Aorta (tissue), 5 donors: ENCODE results near the gene CCR9. TPM values are rescaled to one million over a fixed set of nuclear protein-coding genes. Genes with fewer than 3 reads are reported as not detected.

Experiments used
- ATAC-seq: fragments of 200-7000 bp; cut with Tn5 transposase; one replicate; pipeline ENCODE4 v1.9.1; 2022; ENCODE audit warnings: moderate library complexity; ENCODE audit not compliant: low FRiP score
- DNase-seq, 2 donors: peaks; one replicate each; pipeline ENCODE4 v3.0.0-alpha.2; 2020
- H3K27ac ChIP-seq, 2 donors: one replicate each; pipeline ENCODE4 v1.5.1; 2013; ENCODE audit warnings: low read length in 2 of 2, mild to moderate bottlenecking in 2 of 2, moderate library complexity in 2 of 2, control low read depth in 1 of 2, inconsistent platforms in 1 of 2, low read depth in 1 of 2
- H3K27me3 ChIP-seq, 2 donors: one replicate each; pipeline ENCODE4 v1.6.1; 2013; ENCODE audit warnings: control low read depth in 1 of 2, low read length in 1 of 2, mild to moderate bottlenecking in 1 of 2, moderate library complexity in 1 of 2; ENCODE audit not compliant: insufficient read depth in 2 of 2, control insufficient read depth in 1 of 2
- H3K36me3 ChIP-seq, 2 donors: one replicate each; pipeline ENCODE4 v1.6.1; 2013; ENCODE audit warnings: control low read depth in 1 of 2, low read length in 1 of 2, mild to moderate bottlenecking in 1 of 2; ENCODE audit not compliant: insufficient read depth in 2 of 2, control insufficient read depth in 1 of 2
- H3K4me1 ChIP-seq, 2 donors: one replicate each; pipeline ENCODE4 v1.6.1; 2013; ENCODE audit warnings: low read length in 2 of 2, control low read depth in 1 of 2, mild to moderate bottlenecking in 1 of 2, moderate library complexity in 1 of 2; ENCODE audit not compliant: insufficient read depth in 2 of 2, control insufficient read depth in 1 of 2
- H3K4me3 ChIP-seq, 2 donors: one replicate each; pipeline ENCODE4 v1.5.1; 2013; ENCODE audit warnings: low read length in 2 of 2, control low read depth in 1 of 2, mild to moderate bottlenecking in 1 of 2
- H3K9me3 ChIP-seq: one replicate; pipeline ENCODE4 v1.6.1; 2013; ENCODE audit warnings: mild to moderate bottlenecking, low read length; ENCODE audit not compliant: control insufficient read depth
- WGBS, 2 donors: extraction: QIAGEN DNeasy Blood & Tissue Kit; methylation state at CpG; one replicate each; pipeline ENCODE4 v1.1.7; 2013; 5-methylcytosine and 5-hydroxymethylcytosine counted together
- intact Hi-C, 2 donors: fragments of 100-400 bp; cut with DNase I; formaldehyde crosslinking; loops; one replicate each; pipeline versions ENCODE4 v1.14.2 to v1.15.0; 2022
- polyA plus RNA-seq, 2 donors: library from polyadenylated mRNA; stranded (reverse); fragments of 200-250 nt; gene quantifications; one replicate each; pipeline ENCODE4 v1.2.3, GENCODE V29; 2013
- total RNA-seq, 2 donors: library from RNA; stranded (reverse); fragmentation: NEBNext Ultra II Directional; extraction: Animal tissue kit (Norgen Biotek cat#: 25700); gene quantifications; one replicate each; pipeline ENCODE4 v1.2.1, GENCODE V29; 2021
- donor health status: healthy with polysubstance abuse.
- donor health status: Bipolar disorder and iron deficiency.
- donor health status: DM: no; HTN: no; CAD: no.
- donor health status: DM: no; HTN: no; CAD: no.
- donor health status: DM: yes; HTN: yes; CAD: no.

Gene CCR9
- total and polyA plus RNA-seq, 4 donors, result 0.25 TPM; not detected in 3

DNA sequence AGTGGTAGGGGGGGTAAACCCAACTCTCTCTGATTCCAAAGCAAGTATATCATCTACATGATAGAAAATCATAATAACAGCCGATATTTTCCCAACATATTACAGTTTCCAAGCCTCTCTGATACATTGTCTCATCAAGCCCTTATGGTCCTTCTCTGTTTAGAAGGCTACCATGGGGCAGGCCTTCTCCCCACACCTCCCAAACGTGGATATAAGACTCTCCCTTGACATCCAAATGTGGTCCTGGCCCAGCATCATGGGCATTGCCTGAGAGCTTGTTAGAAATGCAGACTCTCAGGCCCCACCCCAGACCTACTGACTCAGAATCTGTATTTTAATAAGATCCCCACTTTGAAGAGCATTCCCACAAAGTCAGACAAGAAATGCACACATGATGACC is 17.7 kb upstream of the CCR9 start:
- H3K9me3 ChIP-seq, result peaks cover 2% of the 10 kb centered on the region
- H3K27ac ChIP-seq, result no peak overlapping the region
- no peak for ATAC-seq
- intact Hi-C loops, result no loop called here
- no peaks in the 10 kb centered on the region for H3K36me3 ChIP-seq
- no peaks in the 10 kb centered on the region for H3K27me3 ChIP-seq
- no peak overlapping the region for H3K4me3 ChIP-seq
- no peaks in the 10 kb centered on the region for H3K4me1 ChIP-seq
- no peak for DNase-seq
- 65 to 75% methylated on average over 2 of the region's 2 CpGs for WGBS, 2 donors

DNA sequence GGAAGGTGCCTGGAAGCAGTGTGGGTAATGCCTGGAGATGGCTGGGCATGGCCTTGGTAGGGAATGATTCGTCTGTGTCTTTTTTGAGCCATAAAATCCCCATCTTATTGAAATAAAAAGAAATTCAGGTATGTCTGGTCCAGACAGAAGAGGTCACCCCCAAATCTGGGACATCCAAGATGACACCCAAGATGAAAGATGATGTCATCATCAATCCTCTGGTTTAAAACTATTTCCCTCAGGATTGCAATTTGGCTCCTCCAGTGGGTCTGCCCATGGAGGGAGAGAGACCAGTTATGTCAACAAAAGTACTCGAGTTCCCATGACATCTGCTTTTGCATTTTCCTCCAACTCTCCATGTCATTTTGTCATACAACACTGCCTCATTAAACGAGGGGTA is 16.7 kb upstream of the CCR9 start:
- H3K27ac ChIP-seq, result no peak overlapping the region
- ATAC-seq (no peak), DNase-seq (no peak)
- WGBS, 2 donors, result 47 to 50% methylated on average over 3 of the region's 3 CpGs
- H3K4me3 ChIP-seq, result no peak overlapping the region
- H3K27me3 ChIP-seq, result no peaks in the 10 kb centered on the region
- H3K36me3 ChIP-seq, result no peaks in the 10 kb centered on the region
- H3K4me1 ChIP-seq, result no peaks in the 10 kb centered on the region
- intact Hi-C loops, result no loop called here
- peaks cover 1% of the 10 kb centered on the region for H3K9me3 ChIP-seq

DNA sequence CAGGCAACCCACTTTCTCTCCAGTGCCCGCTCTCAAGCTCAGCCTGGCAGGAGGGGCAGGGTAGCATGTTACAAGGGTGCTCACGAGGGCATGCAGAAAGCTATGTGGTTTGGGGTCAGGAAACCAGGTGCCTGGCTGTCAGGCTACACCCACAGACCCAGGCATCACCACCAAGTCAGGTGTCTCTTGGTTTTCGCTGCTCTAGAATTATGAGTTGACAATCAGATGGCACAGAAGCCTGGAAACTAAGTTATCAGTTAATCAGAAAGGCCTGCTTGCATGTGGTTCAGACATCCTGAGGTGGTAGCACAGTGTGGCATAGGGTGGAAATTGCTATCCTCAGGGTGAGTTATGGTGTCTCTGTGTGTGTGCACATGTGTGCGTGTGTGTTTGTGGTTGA is 16.2 kb upstream of the CCR9 start:
- WGBS, 2 donors, result 75 to 80% methylated on average over 4 of the region's 4 CpGs
- Histone ChIP-seq H3K27me3 (no peaks in the 10 kb centered on the region), H3K36me3 (no peaks in the 10 kb centered on the region), H3K27ac (no peak overlapping the region), H3K4me3 (no peak overlapping the region), H3K9me3 (peaks cover 1% of the 10 kb centered on the region), H3K4me1 (no peaks in the 10 kb centered on the region)
- DNase-seq, result no peak
- intact Hi-C loops, result no loop called here
- ATAC-seq, result no peak

DNA sequence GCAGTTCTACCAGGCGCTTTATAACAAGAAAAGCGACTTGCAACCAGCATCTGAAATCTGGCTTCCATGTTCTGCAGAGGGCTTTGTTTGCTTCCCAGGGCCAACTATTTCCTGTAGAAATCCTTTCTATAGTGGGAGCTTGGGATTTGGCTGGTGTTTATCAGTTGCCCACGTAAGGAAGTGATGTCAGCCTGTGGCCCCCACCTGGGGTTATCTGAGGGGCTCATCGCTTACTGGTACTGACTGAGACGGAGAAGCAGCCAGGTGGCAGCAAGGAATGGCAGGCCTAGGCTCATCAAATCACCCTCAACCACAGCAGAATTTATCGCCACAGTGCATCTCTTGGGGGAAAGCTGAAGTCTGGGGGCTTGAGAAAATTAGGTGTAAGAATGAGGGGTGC is 14.6 kb upstream of the CCR9 start:
- H3K4me3 ChIP-seq, result no peak overlapping the region
- H3K27ac ChIP-seq, result no peak overlapping the region
- no peaks in the 10 kb centered on the region for H3K36me3 ChIP-seq
- intact Hi-C loops, result no loop called here
- no peak for DNase-seq
- peaks cover 1% of the 10 kb centered on the region for H3K9me3 ChIP-seq
- 68 to 69% methylated on average over 6 of the region's 6 CpGs for WGBS, 2 donors
- no peaks in the 10 kb centered on the region for H3K27me3 ChIP-seq
- ATAC-seq, result no peak
- H3K4me1 ChIP-seq, result no peaks in the 10 kb centered on the region

DNA sequence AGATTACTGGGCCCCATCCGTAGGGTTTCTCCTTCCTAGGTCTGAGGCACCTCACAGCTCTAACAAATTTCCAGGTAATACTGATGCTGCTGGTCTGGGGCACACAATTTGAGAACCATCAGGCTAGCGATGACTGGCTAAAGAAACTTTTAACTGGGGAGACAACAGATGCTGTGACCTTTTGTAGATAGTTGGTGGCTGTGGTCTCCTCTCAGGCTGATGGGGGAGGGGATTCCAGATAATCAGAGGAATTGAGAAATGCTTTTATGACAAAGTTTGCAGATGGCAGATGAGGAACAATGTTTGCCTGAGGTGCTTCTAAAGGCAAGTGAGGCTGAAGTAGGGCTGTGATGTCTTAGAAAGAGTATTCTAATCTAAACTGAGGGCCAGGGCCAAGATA is 13.8 kb upstream of the CCR9 start:
- Histone ChIP-seq H3K27ac (no peak overlapping the region), H3K9me3 (peaks cover 1% of the 10 kb centered on the region), H3K27me3 (no peaks in the 10 kb centered on the region), H3K36me3 (no peaks in the 10 kb centered on the region), H3K4me1 (no peaks in the 10 kb centered on the region), H3K4me3 (no peak overlapping the region)
- WGBS, 2 donors, result 61 to 69% methylated on average over 2 of the region's 2 CpGs
- intact Hi-C loops, result no loop called here
- no peak for ATAC-seq
- no peak for DNase-seq

DNA sequence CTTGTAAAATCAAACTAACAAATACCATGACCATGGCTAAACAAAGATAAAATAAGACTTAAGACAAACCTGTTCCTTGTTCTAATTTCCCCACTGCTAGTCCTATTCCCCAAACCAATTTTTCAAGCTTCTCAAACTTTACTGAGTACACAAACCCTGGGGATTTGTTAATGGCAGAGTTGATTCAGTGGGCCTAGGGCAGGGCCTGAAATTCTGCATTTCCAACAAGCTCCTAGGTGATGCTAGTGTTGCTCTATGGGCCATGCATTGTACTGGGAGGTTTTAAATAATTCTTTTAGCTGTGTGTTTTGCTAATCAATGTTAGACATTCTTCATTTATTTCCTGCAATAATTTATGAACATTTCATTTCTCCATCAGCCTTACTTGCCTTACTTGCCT is 13.3 kb upstream of the CCR9 start:
- Histone ChIP-seq H3K4me3 (no peak overlapping the region), H3K4me1 (no peaks in the 10 kb centered on the region), H3K27ac (no peak overlapping the region), H3K27me3 (no peaks in the 10 kb centered on the region), H3K9me3 (peaks cover 1% of the 10 kb centered on the region), H3K36me3 (no peaks in the 10 kb centered on the region)
- ATAC-seq (no peak), DNase-seq (no peak)
- intact Hi-C loops, result no loop called here

DNA sequence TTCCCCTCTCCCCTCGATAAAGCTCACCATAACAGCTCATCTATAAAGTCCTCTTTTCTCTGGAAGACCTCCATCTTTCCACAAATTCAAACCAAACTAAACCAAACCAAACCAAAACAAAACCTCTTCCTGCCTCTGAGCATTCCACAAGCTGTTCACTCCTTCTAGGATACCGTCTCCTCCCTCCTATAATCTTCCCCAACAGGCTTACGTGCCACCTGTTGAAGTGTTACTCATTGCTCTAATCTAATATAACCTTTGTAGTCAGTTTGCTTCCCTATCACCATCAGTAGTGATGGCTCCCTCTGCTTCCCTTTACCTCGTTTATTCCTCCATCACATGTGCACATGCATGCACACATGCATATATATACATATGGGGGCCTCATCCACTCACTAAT is 12.7 kb upstream of the CCR9 start:
- Histone ChIP-seq H3K36me3 (no peaks in the 10 kb centered on the region), H3K27me3 (no peaks in the 10 kb centered on the region), H3K9me3 (peaks cover 1% of the 10 kb centered on the region), H3K4me3 (no peak overlapping the region), H3K27ac (no peak overlapping the region), H3K4me1 (no peaks in the 10 kb centered on the region)
- 79 to 83% methylated on average over 4 of the region's 4 CpGs for WGBS, 2 donors
- no peak for ATAC-seq
- intact Hi-C loops, result no loop called here
- DNase-seq, result no peak

DNA sequence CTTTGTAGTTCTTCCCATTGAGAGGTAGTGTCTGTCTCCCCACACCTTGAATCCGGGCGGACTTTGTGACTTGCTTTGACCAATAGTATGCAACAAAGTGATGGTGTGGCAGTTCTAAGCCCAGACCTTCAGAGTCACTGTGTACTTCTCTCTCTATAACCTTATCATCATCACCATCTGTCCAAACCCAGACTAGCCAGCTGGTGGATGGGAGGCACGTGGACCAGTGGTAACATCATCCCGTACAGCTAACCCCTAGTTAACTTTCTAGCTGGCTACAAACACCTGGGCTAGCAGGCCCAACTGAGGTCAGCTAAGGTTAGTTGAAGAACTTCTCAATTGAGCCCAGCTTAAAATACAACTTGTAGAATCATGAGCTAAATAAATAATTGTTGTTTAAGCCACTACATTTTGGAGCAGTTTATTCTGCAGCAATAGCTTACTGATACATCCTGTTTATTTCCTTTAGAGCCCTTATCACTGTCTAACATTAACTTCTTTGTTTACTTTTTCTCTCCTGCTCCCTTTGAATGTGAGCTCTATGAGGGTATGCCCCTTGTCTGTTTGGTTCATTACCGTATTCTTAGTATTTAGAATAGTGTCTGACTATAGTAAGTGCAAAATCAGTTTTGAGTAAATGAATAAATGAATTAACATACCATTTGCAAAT is 11.5 kb upstream of the CCR9 start:
- no peaks in the 10 kb centered on the region for H3K36me3 ChIP-seq
- WGBS, 2 donors, result 86 to 92% methylated on average over 5 of the region's 5 CpGs
- ATAC-seq, result no peak
- no peaks in the 10 kb centered on the region for H3K27me3 ChIP-seq
- no peak overlapping the region for H3K4me3 ChIP-seq
- H3K9me3 ChIP-seq, result no peaks in the 10 kb centered on the region
- no peak for DNase-seq
- no peak overlapping the region for H3K27ac ChIP-seq
- intact Hi-C loops, result no loop called here
- H3K4me1 ChIP-seq, result no peaks in the 10 kb centered on the region

DNA sequence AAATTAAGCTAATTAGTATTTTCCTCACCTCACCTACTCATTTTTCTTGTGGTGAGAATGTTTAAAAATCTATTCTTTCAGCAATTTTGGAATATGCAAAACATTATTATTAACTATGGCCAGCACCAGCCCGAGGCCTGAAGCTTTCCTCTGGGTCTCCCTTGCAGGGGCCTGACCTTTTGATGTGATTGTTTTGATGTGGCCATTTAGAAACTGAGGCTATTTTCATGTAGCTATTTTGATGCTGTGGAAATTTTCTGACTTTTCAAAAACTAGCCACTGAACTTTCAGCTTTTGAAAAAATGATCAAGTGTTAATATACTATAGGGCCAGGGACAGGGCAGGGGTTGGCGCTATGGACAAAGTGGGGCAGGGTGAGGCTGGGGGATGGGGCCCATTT is 8.2 kb upstream of the CCR9 start:
- 77 to 92% methylated on average over 2 of the region's 2 CpGs for whole genome bisulfite sequencing, 2 donors

More for the DNA sequence above, 8.2 kb upstream of the CCR9 start:
- DNase-seq (no peak), ATAC-seq (no peak)
- intact Hi-C loops, result no loop called here
- Histone ChIP-seq H3K4me1 (no peaks in the 10 kb centered on the region), H3K36me3 (no peaks in the 10 kb centered on the region), H3K27me3 (no peaks in the 10 kb centered on the region), H3K4me3 (no peak overlapping the region), H3K9me3 (no peaks in the 10 kb centered on the region), H3K27ac (no peak overlapping the region)
